ENCODE data around the gene ADSS2.

Gene ADSS2

GRCh38 chr1:244445320-244446181, 6.2 kb downstream of the ADSS2 start:
- no peak for DNase-seq (ENCODE audit: low read depth)

GRCh38 chr1:244444854-244445253, 6.9 kb downstream of the ADSS2 start:
- DNase-seq (ENCODE audit: low read depth): no peak

- no peak for DNase-seq (ENCODE audit: low read depth)
Measured at GRCh38 chr1:244442850-244443249, 8.9 kb downstream of the ADSS2 start.

GRCh38 chr1:244439391-244440032, 12.2 kb downstream of the ADSS2 start:
- DNase-seq (ENCODE audit: low read depth): no peak

- no peak for DNase-seq (ENCODE audit: low read depth)
Measured at GRCh38 chr1:244437086-244437468, 14.6 kb downstream of the ADSS2 start.

GRCh38 chr1:244436336-244437085, 15.2 kb downstream of the ADSS2 start:
- no peak for DNase-seq (ENCODE audit: low read depth)

- DNase-seq (ENCODE audit: low read depth): no peak
Measured at GRCh38 chr1:244435562-244436205, 16.0 kb downstream of the ADSS2 start.

GRCh38 chr1:244431166-244431565, 20.5 kb downstream of the ADSS2 start:
- DNase-seq (ENCODE audit: low read depth): no peak

- no peak for DNase-seq (ENCODE audit: low read depth)
Measured at GRCh38 chr1:244429818-244430217, 21.9 kb downstream of the ADSS2 start.

GRCh38 chr1:244427647-244428046, 24.1 kb downstream of the ADSS2 start:
- no peak for DNase-seq (ENCODE audit: low read depth)

- DNase-seq (ENCODE audit: low read depth): no peak
Measured at GRCh38 chr1:244424649-244425334, 26.9 kb downstream of the ADSS2 start.

GRCh38 chr1:244422174-244422573, 29.5 kb downstream of the ADSS2 start:
- DNase-seq (ENCODE audit: low read depth): no peak

GRCh38 chr1:244419024-244419423, 32.7 kb downstream of the ADSS2 start:
- DNase-seq (ENCODE audit: low read depth): no peak

GRCh38 chr1:244414543-244414942, 37.2 kb downstream of the ADSS2 start:
- DNase-seq (ENCODE audit: low read depth): no peak

- no peak for DNase-seq (ENCODE audit: low read depth)
Measured at GRCh38 chr1:244413736-244414135, 38.0 kb downstream of the ADSS2 start.

- DNase-seq (ENCODE audit: low read depth): no peak
Measured at GRCh38 chr1:244412176-244412575, 39.5 kb downstream of the ADSS2 start.

GRCh38 chr1:244409701-244410100, 42.0 kb downstream of the ADSS2 start:
- DNase-seq (ENCODE audit: low read depth): no peak

GRCh38 chr1:244406337-244406736, 45.4 kb downstream of the ADSS2 start:
- DNase-seq (ENCODE audit: low read depth): no peak

GRCh38 chr1:244405856-244406255, 45.9 kb downstream of the ADSS2 start:
- no peak for DNase-seq (ENCODE audit: low read depth)

GRCh38 chr1:244403431-244403830, 48.3 kb downstream of the ADSS2 start:
- no peak for DNase-seq (ENCODE audit: low read depth)

GRCh38 chr1:244400974-244401373, 50.7 kb downstream of the ADSS2 start:
- no peak for DNase-seq (ENCODE audit: low read depth)

GRCh38 chr1:244397131-244397530, 54.6 kb downstream of the ADSS2 start:
- no peak for DNase-seq (ENCODE audit: low read depth)
